Progenitor cell of endocrine pancreas (in vitro differentiated cells): Measurements from ENCODE around the gene PLOD3. TPM values are rescaled to one million over a fixed set of nuclear protein-coding genes. Genes with fewer than 3 reads are reported as not detected.

ENCODE experiments used
- DNase-seq: peaks from one replicate; pipeline ENCODE4 v3.0.0; 2021; ENCODE audit warnings: low spot score; ENCODE audit not compliant: unreplicated experiment
- H3K27ac Mint-ChIP-seq: 2 replicates; pipeline ENCODE4 v1.8.0; 2021; ENCODE audit warnings: mild to moderate bottlenecking, moderate library complexity, mixed read lengths
- H3K27me3 Mint-ChIP-seq: 2 replicates; pipeline ENCODE4 v1.8.0; 2021; ENCODE audit warnings: mixed read lengths
- H3K36me3 Mint-ChIP-seq: 2 replicates; pipeline ENCODE4 v1.8.0; 2022; ENCODE audit warnings: mixed read lengths; ENCODE audit not compliant: insufficient read depth
- H3K4me1 Mint-ChIP-seq: 2 replicates; pipeline ENCODE4 v1.8.0; 2021; ENCODE audit warnings: low read depth, mixed read lengths
- H3K4me3 Mint-ChIP-seq: 2 replicates; pipeline ENCODE4 v1.8.0; 2021; ENCODE audit warnings: low read depth, mild to moderate bottlenecking, moderate library complexity, mixed read lengths
- H3K9me3 Mint-ChIP-seq: 2 replicates; pipeline ENCODE4 v1.8.0; 2021; ENCODE audit warnings: low read depth, mixed read lengths
- CTCF ChIP-seq: fragments of 200-600 bp; sonication (generic); IDR thresholded peaks from one replicate; pipeline ENCODE4 v1.5.0; 2021; ENCODE audit warnings: antibody characterized with exemption, mild to moderate bottlenecking; ENCODE audit not compliant: unreplicated experiment
- total RNA-seq: library from RNA; stranded (reverse); gene quantifications from 2 replicates; pipeline ENCODE4 v1.2.1, GENCODE V29; 2021

The PLOD3 gene
- total RNA-seq, 1 donor from 2014 or later, result 89.8 TPM

- H3K36me3 Mint-ChIP-seq, result peaks cover 9% of the 10 kb centered on the region
- H3K4me1 Mint-ChIP-seq, result peaks cover 10% of the 10 kb centered on the region
- no peak for DNase-seq
- no peaks in the 10 kb centered on the region for H3K9me3 Mint-ChIP-seq
- peak overlapping the region; percentile 76 for H3K27ac Mint-ChIP-seq
- peak overlapping the region; percentile 64 for H3K4me3 Mint-ChIP-seq
- peaks cover 33% of the 10 kb centered on the region for H3K27me3 Mint-ChIP-seq
- TF ChIP-seq CTCF, result no peak
These were observed 55.5 kb downstream of the PLOD3 start for GRCh38 chr7:101161692-101162471.

- no peak overlapping the region for H3K4me3 Mint-ChIP-seq
- H3K36me3 Mint-ChIP-seq, result peaks cover 9% of the 10 kb centered on the region
- TF ChIP-seq CTCF, result no peak
- H3K4me1 Mint-ChIP-seq, result peaks cover 8% of the 10 kb centered on the region
- DNase-seq, result no peak
- H3K27me3 Mint-ChIP-seq, result peaks cover 26% of the 10 kb centered on the region
- no peaks in the 10 kb centered on the region for H3K9me3 Mint-ChIP-seq
- H3K27ac Mint-ChIP-seq, result no peak overlapping the region
These were observed 56.5 kb downstream of the PLOD3 start for GRCh38 chr7:101160910-101161309.

DNA sequence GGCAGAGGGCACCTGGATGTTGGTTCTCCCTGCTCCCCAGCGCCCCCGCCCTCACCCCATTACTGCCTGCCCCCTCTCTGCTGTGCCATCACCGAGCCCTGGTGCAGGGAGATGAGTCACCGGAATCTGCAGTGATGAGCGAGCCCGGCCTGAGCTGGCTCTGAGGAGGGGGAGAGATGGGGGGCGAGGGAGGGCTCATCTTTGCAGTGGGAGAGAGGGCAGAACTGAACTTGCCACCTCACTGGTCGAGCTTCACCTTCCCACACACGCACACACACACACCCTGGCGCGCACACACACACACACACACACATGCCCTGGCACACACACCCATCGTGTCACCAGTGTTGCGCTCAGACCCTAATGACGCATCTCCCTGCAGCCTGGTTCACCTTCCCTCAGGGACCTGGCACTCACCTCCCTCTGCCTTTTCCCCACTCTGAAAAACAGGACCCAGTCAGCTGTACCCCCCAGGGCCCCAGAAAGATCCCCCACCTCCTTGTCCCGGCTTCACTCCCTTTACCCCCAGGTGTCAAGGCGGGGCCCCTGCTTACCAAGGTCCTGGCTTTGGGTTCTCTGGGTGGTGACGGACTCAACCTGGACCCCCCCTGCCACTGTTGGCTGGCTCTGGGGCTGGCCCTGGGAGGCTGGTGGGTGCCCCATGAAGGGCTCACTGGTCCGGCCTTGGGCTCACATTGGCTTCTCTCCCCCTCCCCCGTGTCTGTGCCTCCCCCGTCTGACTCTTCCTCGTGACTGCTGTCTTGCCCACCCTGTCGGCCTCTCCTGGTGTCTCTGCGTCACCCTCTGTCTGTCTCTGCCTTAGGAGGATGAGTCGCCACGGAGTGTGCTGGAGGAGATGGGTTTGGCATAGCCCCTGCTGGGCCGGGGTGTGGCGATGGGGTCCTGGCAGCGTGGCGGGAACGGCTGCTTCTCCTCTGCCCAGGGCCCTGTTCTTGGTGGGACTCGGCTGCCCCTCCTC lies 57.4 kb downstream of the PLOD3 start:
- peaks cover 18% of the 10 kb centered on the region for H3K27me3 Mint-ChIP-seq
- H3K4me3 Mint-ChIP-seq, result no peak overlapping the region
- no peak for DNase-seq
- H3K27ac Mint-ChIP-seq, result no peak overlapping the region
- peaks cover 11% of the 10 kb centered on the region for H3K4me1 Mint-ChIP-seq
- TF ChIP-seq CTCF, result no peak
- H3K36me3 Mint-ChIP-seq, result peaks cover 9% of the 10 kb centered on the region
- H3K9me3 Mint-ChIP-seq, result no peaks in the 10 kb centered on the region

DNA sequence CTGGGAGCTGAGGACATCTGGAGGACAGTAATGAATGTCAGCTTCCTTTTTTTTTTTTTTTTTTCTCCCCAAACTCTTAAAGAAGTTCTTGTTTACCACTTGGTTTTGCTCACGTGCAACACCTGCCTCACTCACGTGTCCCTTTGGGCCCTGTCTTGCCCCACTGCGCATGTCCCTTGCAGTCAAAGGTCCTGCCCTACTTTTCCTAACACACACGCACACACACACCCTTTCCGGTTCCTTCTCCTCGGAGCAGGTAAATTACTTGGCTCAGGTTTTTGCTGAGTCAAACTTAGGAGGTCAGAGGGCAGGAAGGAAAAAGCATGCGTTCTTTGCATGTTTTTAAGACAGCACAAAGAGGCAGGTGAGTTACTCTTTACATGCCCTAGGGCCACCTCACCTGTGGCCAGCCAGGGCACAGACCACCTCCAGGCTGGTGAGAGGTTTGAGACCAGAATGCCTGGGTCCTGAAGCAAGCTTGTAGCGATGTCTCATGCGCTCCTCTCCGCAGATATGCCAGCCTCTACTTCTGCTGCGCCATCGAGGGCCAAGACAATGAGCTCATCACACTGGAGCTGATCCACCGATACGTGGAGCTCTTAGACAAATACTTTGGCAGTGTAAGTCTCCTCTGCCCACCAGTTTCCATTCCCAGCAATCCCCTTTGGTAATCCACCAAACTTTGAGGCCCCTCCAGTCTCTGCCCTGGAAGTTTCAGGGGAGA lies 60.4 kb downstream of the PLOD3 start:
- Mint-ChIP-seq H3K27me3 (peaks cover 16% of the 10 kb centered on the region), H3K9me3 (no peaks in the 10 kb centered on the region), H3K36me3 (peaks cover 9% of the 10 kb centered on the region), H3K4me1 (peaks cover 7% of the 10 kb centered on the region), H3K4me3 (peak overlapping the region; percentile 5), H3K27ac (no peak overlapping the region)
- no peak for DNase-seq
- no peak for TF ChIP-seq CTCF

DNA sequence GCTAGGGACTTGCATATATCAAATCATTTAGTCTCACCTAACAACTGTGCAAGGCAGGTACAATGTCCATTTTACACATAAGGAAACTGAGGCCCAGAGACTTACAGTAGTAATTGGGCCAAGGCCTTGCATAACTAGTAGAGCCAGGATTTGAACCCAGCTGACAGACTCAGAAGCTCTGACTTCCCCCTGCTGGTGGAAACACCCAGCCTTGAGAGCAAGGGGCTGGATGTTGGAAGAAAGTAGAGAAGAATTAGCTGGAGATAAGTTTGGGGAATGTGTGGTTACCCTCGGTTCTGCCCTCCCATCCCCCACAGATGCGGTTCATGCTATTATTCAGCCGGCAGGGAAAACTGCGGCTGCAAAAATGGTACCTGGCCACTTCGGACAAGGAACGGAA lies 61.1 kb downstream of the PLOD3 start:
- no peaks in the 10 kb centered on the region for H3K9me3 Mint-ChIP-seq
- peaks cover 12% of the 10 kb centered on the region for H3K27me3 Mint-ChIP-seq
- H3K36me3 Mint-ChIP-seq, result peaks cover 9% of the 10 kb centered on the region
- TF ChIP-seq CTCF, result peak; percentile 11
- H3K4me3 Mint-ChIP-seq, result peak overlapping the region; percentile 29
- H3K27ac Mint-ChIP-seq, result peak overlapping the region; percentile 27
- no peak for DNase-seq
- peaks cover 7% of the 10 kb centered on the region for H3K4me1 Mint-ChIP-seq
